ENCODE measurements around the gene FZD7. TPM values are rescaled to one million over a fixed set of nuclear protein-coding genes. Genes with fewer than 3 reads are reported as not detected.

The FZD7 gene
- total RNA-seq, 1 donor from 2014 or later = 37.1 TPM

DNA sequence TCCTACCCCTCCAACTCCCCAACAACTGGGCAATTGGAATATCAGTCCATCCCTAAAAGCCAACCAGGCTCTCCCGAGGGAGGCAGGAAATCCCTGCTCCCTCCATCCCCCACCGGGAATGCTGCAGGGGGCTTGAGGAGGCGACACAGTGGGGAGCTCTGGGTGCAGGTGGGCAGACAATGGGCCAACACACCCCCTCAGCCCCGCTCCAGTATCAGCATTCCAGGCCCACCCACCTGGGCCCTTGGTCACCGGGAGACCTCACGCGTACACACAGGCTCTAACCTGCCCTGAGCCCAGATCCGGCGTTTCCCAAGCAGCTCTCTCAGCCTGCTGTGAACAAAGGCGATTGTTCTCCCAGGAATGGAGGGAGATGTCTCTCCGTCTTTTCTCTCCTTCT is 37.6 kb upstream of the FZD7 start:
- no peak overlapping the region for H3K27ac ChIP-seq
- H3K4me3 ChIP-seq = no peak overlapping the region
- no peaks in the 10 kb centered on the region for H3K27me3 ChIP-seq
- TF ChIP-seq CTCF (IDR thresholded peaks at IDR 0.05) (no peak), POLR2A (IDR thresholded peaks at IDR 0.05) (no peak), POLR2AphosphoS5 (IDR thresholded peaks at IDR 0.05; ENCODE audit: insufficient read depth in 1 of 2, low read depth in 1 of 2) (no peak)
- intact Hi-C loops (cut with DNase I) = no loop called here
- no peaks in the 10 kb centered on the region for H3K36me3 ChIP-seq
- no peaks in the 10 kb centered on the region for H3K9me3 ChIP-seq
- H3K4me1 ChIP-seq = peaks cover 19% of the 10 kb centered on the region
- DNase-seq (ENCODE audit: extremely low spot score in 2 of 2) = no peak

GRCh38 chr2:201996679-201997314 is 36.9 kb upstream of the FZD7 start:
- no peaks in the 10 kb centered on the region for H3K9me3 ChIP-seq
- no peak for DNase-seq (ENCODE audit: extremely low spot score in 2 of 2)
- H3K4me1 ChIP-seq = peaks cover 19% of the 10 kb centered on the region
- H3K36me3 ChIP-seq = no peaks in the 10 kb centered on the region
- intact Hi-C loops (cut with DNase I) = no loop called here
- H3K27me3 ChIP-seq = no peaks in the 10 kb centered on the region
- no peak for TF ChIP-seq POLR2A (IDR thresholded peaks at IDR 0.05)
- no peak for TF ChIP-seq POLR2AphosphoS5 (IDR thresholded peaks at IDR 0.05; ENCODE audit: insufficient read depth in 1 of 2, low read depth in 1 of 2)
- no peak for TF ChIP-seq CTCF (IDR thresholded peaks at IDR 0.05)
- H3K4me3 ChIP-seq = no peak overlapping the region
- H3K27ac ChIP-seq = no peak overlapping the region

DNA sequence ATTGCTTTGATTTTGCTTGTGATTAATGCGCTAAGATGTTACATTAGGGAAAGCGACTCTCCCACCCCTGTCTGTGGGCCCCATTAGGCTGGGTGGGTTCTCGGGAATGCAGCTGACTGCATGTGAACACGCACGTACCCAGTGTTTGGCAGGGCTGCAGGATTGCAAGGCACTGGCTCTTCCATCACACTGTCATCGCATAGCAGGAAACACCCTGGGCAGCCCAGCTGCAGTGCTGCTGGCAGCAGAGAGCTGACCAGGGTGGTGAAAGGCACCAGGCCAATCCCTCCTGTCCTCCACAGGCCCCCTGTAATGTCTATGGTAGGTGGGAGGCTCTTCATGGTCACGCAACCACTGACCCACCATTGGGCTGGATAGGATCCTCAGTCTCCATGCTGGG is 34.4 kb upstream of the FZD7 start:
- H3K27ac ChIP-seq = no peak overlapping the region
- DNase-seq (ENCODE audit: extremely low spot score in 2 of 2) = no peak
- no peak overlapping the region for H3K4me3 ChIP-seq
- no peaks in the 10 kb centered on the region for H3K27me3 ChIP-seq
- H3K9me3 ChIP-seq = no peaks in the 10 kb centered on the region
- intact Hi-C loops (cut with DNase I) = no loop called here
- peaks cover 19% of the 10 kb centered on the region for H3K4me1 ChIP-seq
- no peak for TF ChIP-seq CTCF (IDR thresholded peaks at IDR 0.05)
- no peak for TF ChIP-seq POLR2A (IDR thresholded peaks at IDR 0.05)
- no peak for TF ChIP-seq POLR2AphosphoS5 (IDR thresholded peaks at IDR 0.05; ENCODE audit: insufficient read depth in 1 of 2, low read depth in 1 of 2)
- no peaks in the 10 kb centered on the region for H3K36me3 ChIP-seq

GRCh38 chr2:202001826-202002225 is 31.8 kb upstream of the FZD7 start:
- no peak overlapping the region for H3K27ac ChIP-seq
- DNase-seq (ENCODE audit: extremely low spot score in 2 of 2) = no peak
- H3K36me3 ChIP-seq = no peaks in the 10 kb centered on the region
- no peaks in the 10 kb centered on the region for H3K27me3 ChIP-seq
- H3K4me1 ChIP-seq = peaks cover 8% of the 10 kb centered on the region
- intact Hi-C loops (cut with DNase I) = no loop called here
- no peaks in the 10 kb centered on the region for H3K9me3 ChIP-seq
- no peak overlapping the region for H3K4me3 ChIP-seq
- TF ChIP-seq POLR2AphosphoS5 (IDR thresholded peaks at IDR 0.05; ENCODE audit: insufficient read depth in 1 of 2, low read depth in 1 of 2) (no peak), CTCF (IDR thresholded peaks at IDR 0.05) (no peak), POLR2A (IDR thresholded peaks at IDR 0.05) (no peak)

- no peak overlapping the region for H3K4me3 ChIP-seq
- intact Hi-C loops (cut with DNase I) = no loop called here
Observed at GRCh38 chr2:202002381-202002780, 31.3 kb upstream of the FZD7 start.

More at GRCh38 chr2:202002381-202002780, 31.3 kb upstream of the FZD7 start:
- no peak for DNase-seq (ENCODE audit: extremely low spot score in 2 of 2)
- Histone ChIP-seq H3K4me1 (peaks cover 3% of the 10 kb centered on the region), H3K36me3 (no peaks in the 10 kb centered on the region), H3K27me3 (no peaks in the 10 kb centered on the region), H3K9me3 (no peaks in the 10 kb centered on the region), H3K27ac (no peak overlapping the region)
- no peak for TF ChIP-seq CTCF (IDR thresholded peaks at IDR 0.05)
- no peak for TF ChIP-seq POLR2A (IDR thresholded peaks at IDR 0.05)
- no peak for TF ChIP-seq POLR2AphosphoS5 (IDR thresholded peaks at IDR 0.05; ENCODE audit: insufficient read depth in 1 of 2, low read depth in 1 of 2)
